Activated naive CD4-positive, alpha-beta T cell treated with anti-CD3 and anti-CD28 coated beads for 36 hours (primary cell): Measurements from ENCODE around the gene EEFSEC. TPM values are rescaled to one million over a fixed set of nuclear protein-coding genes. Genes with fewer than 3 reads are reported as not detected.

Source experiments
- CTCF ChIA-PET: fragments of 350-600 bp; sonication (Branson Sonifier 250); formaldehyde crosslinking; loops from one replicate; lab custom pipeline; 2021; ENCODE audit warnings: antibody characterized with exemption; lab: Charles Lee
- DNase-seq: peaks from one replicate; pipeline ENCODE4 v3.0.0-alpha.2; 2020
- H3K27ac Mint-ChIP-seq: one replicate; pipeline ENCODE4 v1.8.0; 2021; ENCODE audit warnings: mild to moderate bottlenecking, mixed read lengths
- H3K27me3 Mint-ChIP-seq: one replicate; pipeline ENCODE4 v1.8.0; 2021; ENCODE audit warnings: low read depth, mixed read lengths
- H3K36me3 Mint-ChIP-seq: one replicate; pipeline ENCODE4 v1.8.0; 2021; ENCODE audit warnings: low read depth, mixed read lengths
- H3K4me1 Mint-ChIP-seq: one replicate; pipeline ENCODE4 v1.8.0; 2021; ENCODE audit warnings: low read depth, mixed read lengths
- H3K4me3 Mint-ChIP-seq: one replicate; pipeline ENCODE4 v1.8.0; 2021; ENCODE audit warnings: mild to moderate bottlenecking, moderate library complexity, mixed read lengths
- H3K9me3 Mint-ChIP-seq: one replicate; pipeline ENCODE4 v1.8.0; 2021; ENCODE audit warnings: mixed read lengths
- intact Hi-C: fragments of 100-400 bp; cut with micrococcal nuclease; formaldehyde crosslinking; loops from one replicate; pipeline ENCODE4 v1.15.1; 2023
- total RNA-seq, 2 experiments: library from RNA; stranded (reverse); gene quantifications; one replicate each; pipeline ENCODE4 v1.2.3, GENCODE V29; 2021

Gene EEFSEC
- total RNA-seq, 2 experiments from 2014 or later, result 11.0 to 11.6 TPM

- Mint-ChIP-seq H3K27ac (no peak overlapping the region), H3K27me3 (no peaks in the 10 kb centered on the region), H3K9me3 (no peaks in the 10 kb centered on the region), H3K4me1 (peaks cover 4% of the 10 kb centered on the region), H3K36me3 (peaks cover 1% of the 10 kb centered on the region), H3K4me3 (no peak overlapping the region)
- DNase-seq, result no peak
- CTCF ChIA-PET, result no interaction called here
- intact Hi-C loops, result no loop called here
These were observed 190.2 kb downstream of the EEFSEC start for GRCh38 chr3:128343287-128344051.

- H3K36me3 Mint-ChIP-seq, result peaks cover 1% of the 10 kb centered on the region
- H3K9me3 Mint-ChIP-seq, result no peaks in the 10 kb centered on the region
- intact Hi-C loops, result no loop called here
- peaks cover 8% of the 10 kb centered on the region for H3K4me1 Mint-ChIP-seq
- H3K4me3 Mint-ChIP-seq, result no peak overlapping the region
- H3K27ac Mint-ChIP-seq, result no peak overlapping the region
- CTCF ChIA-PET, result no interaction called here
- no peak for DNase-seq
- no peaks in the 10 kb centered on the region for H3K27me3 Mint-ChIP-seq
These were observed 190.9 kb downstream of the EEFSEC start for GRCh38 chr3:128344052-128344735.

GRCh38 chr3:128345196-128345595 is 191.9 kb downstream of the EEFSEC start:
- peaks cover 1% of the 10 kb centered on the region for H3K36me3 Mint-ChIP-seq
- H3K27me3 Mint-ChIP-seq, result no peaks in the 10 kb centered on the region
- intact Hi-C loops, result no loop called here
- CTCF ChIA-PET, result no interaction called here
- DNase-seq, result no peak
- no peaks in the 10 kb centered on the region for H3K9me3 Mint-ChIP-seq
- H3K4me3 Mint-ChIP-seq, result no peak overlapping the region
- H3K4me1 Mint-ChIP-seq, result peaks cover 8% of the 10 kb centered on the region
- H3K27ac Mint-ChIP-seq, result no peak overlapping the region

GRCh38 chr3:128346562-128346961 is 193.3 kb downstream of the EEFSEC start:
- Mint-ChIP-seq H3K4me1 (peaks cover 8% of the 10 kb centered on the region), H3K27ac (no peak overlapping the region), H3K4me3 (no peak overlapping the region), H3K9me3 (no peaks in the 10 kb centered on the region), H3K27me3 (no peaks in the 10 kb centered on the region), H3K36me3 (peaks cover 4% of the 10 kb centered on the region)
- no peak for DNase-seq
- intact Hi-C loops, result no loop called here
- CTCF ChIA-PET, result no interaction called here

GRCh38 chr3:128347282-128347681 is 194.0 kb downstream of the EEFSEC start:
- H3K9me3 Mint-ChIP-seq, result no peaks in the 10 kb centered on the region
- peaks cover 4% of the 10 kb centered on the region for H3K36me3 Mint-ChIP-seq
- no peak overlapping the region for H3K27ac Mint-ChIP-seq
- H3K4me1 Mint-ChIP-seq, result peaks cover 8% of the 10 kb centered on the region
- CTCF ChIA-PET, result no interaction called here
- H3K27me3 Mint-ChIP-seq, result no peaks in the 10 kb centered on the region
- no peak for DNase-seq
- intact Hi-C loops, result no loop called here
- H3K4me3 Mint-ChIP-seq, result no peak overlapping the region

GRCh38 chr3:128348075-128348474 is 194.8 kb downstream of the EEFSEC start:
- Mint-ChIP-seq H3K4me3 (no peak overlapping the region), H3K27me3 (no peaks in the 10 kb centered on the region), H3K36me3 (peaks cover 5% of the 10 kb centered on the region), H3K9me3 (no peaks in the 10 kb centered on the region), H3K27ac (no peak overlapping the region), H3K4me1 (peaks cover 8% of the 10 kb centered on the region)
- DNase-seq, result no peak
- intact Hi-C loops, result no loop called here
- CTCF ChIA-PET, result no interaction called here

GRCh38 chr3:128348805-128349531 is 195.7 kb downstream of the EEFSEC start:
- Mint-ChIP-seq H3K36me3 (peaks cover 5% of the 10 kb centered on the region), H3K27ac (no peak overlapping the region), H3K4me1 (peaks cover 8% of the 10 kb centered on the region), H3K27me3 (no peaks in the 10 kb centered on the region), H3K4me3 (no peak overlapping the region), H3K9me3 (no peaks in the 10 kb centered on the region)
- intact Hi-C loops, result no loop called here
- no peak for DNase-seq
- CTCF ChIA-PET, result no interaction called here

- H3K36me3 Mint-ChIP-seq, result peaks cover 5% of the 10 kb centered on the region
- no peaks in the 10 kb centered on the region for H3K9me3 Mint-ChIP-seq
- H3K27ac Mint-ChIP-seq, result no peak overlapping the region
- intact Hi-C loops, result no loop called here
- H3K27me3 Mint-ChIP-seq, result no peaks in the 10 kb centered on the region
- CTCF ChIA-PET, result interaction anchor here (0.7 kb wide), 1 partner anchor 255 kb away, joined by 3 read pairs; no protein-coding TSS in a partner anchor
- no peak for DNase-seq
- H3K4me3 Mint-ChIP-seq, result no peak overlapping the region
- H3K4me1 Mint-ChIP-seq, result peaks cover 8% of the 10 kb centered on the region
These were observed 196.8 kb downstream of the EEFSEC start for GRCh38 chr3:128349963-128350599.

- intact Hi-C loops, result no loop called here
- no peak for DNase-seq
- no peak overlapping the region for H3K27ac Mint-ChIP-seq
- H3K9me3 Mint-ChIP-seq, result no peaks in the 10 kb centered on the region
- H3K4me1 Mint-ChIP-seq, result peaks cover 8% of the 10 kb centered on the region
- no peaks in the 10 kb centered on the region for H3K27me3 Mint-ChIP-seq
- CTCF ChIA-PET, result interaction anchor here (1.2 kb wide), 1 partner anchor 11 kb away, joined by 3 read pairs; no protein-coding TSS in a partner anchor
- H3K4me3 Mint-ChIP-seq, result no peak overlapping the region
- peaks cover 5% of the 10 kb centered on the region for H3K36me3 Mint-ChIP-seq
These were observed 198.3 kb downstream of the EEFSEC start for GRCh38 chr3:128351546-128351945.

- intact Hi-C loops, result no loop called here
- no peaks in the 10 kb centered on the region for H3K27me3 Mint-ChIP-seq
- peaks cover 5% of the 10 kb centered on the region for H3K4me1 Mint-ChIP-seq
- H3K4me3 Mint-ChIP-seq, result no peak overlapping the region
- no peak overlapping the region for H3K27ac Mint-ChIP-seq
- H3K36me3 Mint-ChIP-seq, result peaks cover 4% of the 10 kb centered on the region
- no peak for DNase-seq
- no peaks in the 10 kb centered on the region for H3K9me3 Mint-ChIP-seq
- CTCF ChIA-PET, result no interaction called here
These were observed 199.0 kb downstream of the EEFSEC start for GRCh38 chr3:128352326-128352725.

GRCh38 chr3:128353361-128353965 is 200.2 kb downstream of the EEFSEC start:
- intact Hi-C loops, result no loop called here
- H3K9me3 Mint-ChIP-seq, result no peaks in the 10 kb centered on the region
- H3K4me1 Mint-ChIP-seq, result peaks cover 4% of the 10 kb centered on the region
- no peak for DNase-seq
- CTCF ChIA-PET, result no interaction called here
- H3K27ac Mint-ChIP-seq, result no peak overlapping the region
- H3K27me3 Mint-ChIP-seq, result no peaks in the 10 kb centered on the region
- no peak overlapping the region for H3K4me3 Mint-ChIP-seq
- H3K36me3 Mint-ChIP-seq, result peaks cover 4% of the 10 kb centered on the region
